Measurements from ENCODE around the gene ZP3. TPM values are rescaled to one million over a fixed set of nuclear protein-coding genes. Genes with fewer than 3 reads are reported as not detected.
A peak's percentile ranks its signal among the peaks of the same experiment; 100 is the strongest.
"Not testable (repeated sequence)": the region's sequence is repeated elsewhere in the genome, so short reads cannot be mapped to it uniquely, and the experiment has no call there.

Gene ZP3
- total and polyA plus RNA-seq, 2 experiments from 2014 or later, result not detected

DNA sequence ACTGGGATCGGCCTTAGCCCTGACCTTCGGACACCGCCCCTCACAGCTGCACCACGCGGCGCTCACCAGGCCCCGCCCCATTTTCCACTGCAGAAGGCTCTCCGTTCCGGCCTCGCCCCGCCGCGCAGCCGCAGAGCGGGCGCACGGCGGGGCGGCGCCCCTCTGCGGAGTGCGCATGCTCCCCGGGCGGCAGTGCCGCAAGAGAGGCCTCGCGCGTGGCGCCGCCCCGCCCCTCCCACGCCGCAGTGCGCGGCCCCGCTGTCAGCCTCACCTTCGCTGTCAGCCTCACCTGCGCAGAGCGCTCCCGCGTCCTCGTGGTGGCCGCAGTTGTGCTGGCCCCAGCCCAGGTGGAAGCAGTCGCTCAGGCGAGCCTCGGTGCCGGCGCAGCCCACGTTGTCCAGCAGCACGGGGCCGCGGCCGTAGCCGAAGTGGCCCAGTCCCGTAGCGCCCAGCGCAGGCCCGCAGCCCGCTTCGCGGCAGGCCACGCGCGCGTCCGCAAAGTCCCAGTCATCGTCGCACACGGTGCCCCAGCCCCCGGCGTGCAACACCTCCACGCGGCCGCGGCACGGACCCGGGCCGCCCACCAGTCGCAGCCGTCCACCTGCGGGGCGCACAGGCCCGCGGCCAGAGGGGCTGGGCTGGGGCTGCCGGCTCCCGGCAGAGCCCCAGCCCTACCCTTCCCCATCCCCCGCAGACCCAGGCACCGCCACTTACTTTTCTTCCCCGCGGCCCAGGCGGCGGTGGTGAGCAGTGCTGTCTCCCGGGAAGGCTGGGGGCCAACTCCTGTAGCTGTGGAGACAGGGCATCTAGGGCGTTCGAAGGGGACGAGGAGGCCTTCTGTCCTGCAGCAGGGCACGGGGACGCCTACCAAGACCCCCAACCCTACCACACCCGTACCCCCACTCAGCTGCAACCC, 31.4 kb upstream of the ZP3 start:
- peak overlapping the region; percentile 93 for H3K4me2 ChIP-seq
- 6% methylated on average over 64 of the region's 99 CpGs for WGBS (ENCODE audit: low lambda C conversion rate, missing lambda C conversion rate)
- H3K27ac ChIP-seq, result peak overlapping the region; percentile 90
- no peaks in the 10 kb centered on the region for H3K79me2 ChIP-seq
- TF ChIP-seq, protein P1, sequence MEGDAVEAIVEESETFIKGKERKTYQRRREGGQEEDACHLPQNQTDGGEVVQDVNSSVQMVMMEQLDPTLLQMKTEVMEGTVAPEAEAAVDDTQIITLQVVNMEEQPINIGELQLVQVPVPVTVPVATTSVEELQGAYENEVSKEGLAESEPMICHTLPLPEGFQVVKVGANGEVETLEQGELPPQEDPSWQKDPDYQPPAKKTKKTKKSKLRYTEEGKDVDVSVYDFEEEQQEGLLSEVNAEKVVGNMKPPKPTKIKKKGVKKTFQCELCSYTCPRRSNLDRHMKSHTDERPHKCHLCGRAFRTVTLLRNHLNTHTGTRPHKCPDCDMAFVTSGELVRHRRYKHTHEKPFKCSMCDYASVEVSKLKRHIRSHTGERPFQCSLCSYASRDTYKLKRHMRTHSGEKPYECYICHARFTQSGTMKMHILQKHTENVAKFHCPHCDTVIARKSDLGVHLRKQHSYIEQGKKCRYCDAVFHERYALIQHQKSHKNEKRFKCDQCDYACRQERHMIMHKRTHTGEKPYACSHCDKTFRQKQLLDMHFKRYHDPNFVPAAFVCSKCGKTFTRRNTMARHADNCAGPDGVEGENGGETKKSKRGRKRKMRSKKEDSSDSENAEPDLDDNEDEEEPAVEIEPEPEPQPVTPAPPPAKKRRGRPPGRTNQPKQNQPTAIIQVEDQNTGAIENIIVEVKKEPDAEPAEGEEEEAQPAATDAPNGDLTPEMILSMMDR (IDR thresholded peaks at IDR 0.05; ENCODE audit: poor library complexity), result no peak
- TF ChIP-seq EZH2phosphoT487 (IDR thresholded peaks at IDR 0.05; ENCODE audit: low read depth, severe bottlenecking, unreplicated experiment) (no peak), EZH2 (IDR thresholded peaks at IDR 0.05; ENCODE audit: borderline replicate concordance) (no peak)
- H3K36me3 ChIP-seq (replicated peaks; ENCODE audit: insufficient read depth, low read depth), result no peaks in the 10 kb centered on the region
- H3K9me2 ChIP-seq (replicated peaks; ENCODE audit: insufficient read depth), result no peaks in the 10 kb centered on the region
- H4K20me1 ChIP-seq (ENCODE audit: insufficient read depth, poor library complexity, severe bottlenecking), result no peaks in the 10 kb centered on the region
- peak; percentile 97 for DNase-seq (ENCODE audit: low spot score)
- H2AFZ ChIP-seq, result peak overlapping the region; percentile 93
- H3K4me3 ChIP-seq, result peak overlapping the region; percentile 55
- H3K4me1 ChIP-seq (ENCODE audit: insufficient read depth), result peaks cover 12% of the 10 kb centered on the region
- no peaks in the 10 kb centered on the region for H3K9me3 ChIP-seq (ENCODE audit: low read depth)
- no peaks in the 10 kb centered on the region for H3K27me3 ChIP-seq

DNA sequence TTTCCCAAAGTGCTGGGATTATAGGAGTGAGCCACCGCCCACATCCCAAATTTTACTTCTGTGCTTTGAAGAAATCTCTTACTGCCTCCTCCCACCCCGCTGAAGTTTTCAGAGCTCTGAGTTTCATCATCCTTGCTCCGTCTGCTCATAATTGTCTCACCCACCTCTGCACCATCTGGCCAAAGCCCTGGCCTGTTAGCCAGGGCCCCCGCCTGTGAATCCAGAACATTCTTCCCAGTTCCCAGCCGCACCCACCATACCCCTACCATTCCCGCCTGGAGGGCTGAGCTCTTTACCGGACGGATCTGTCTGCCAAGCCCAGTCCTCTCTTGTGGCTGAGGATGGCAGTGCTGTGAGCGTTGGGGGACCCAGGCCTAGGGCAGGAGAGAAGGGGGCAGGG, 29.8 kb upstream of the ZP3 start:
- WGBS (ENCODE audit: low lambda C conversion rate, missing lambda C conversion rate), result 90% methylated on average over 9 of the region's 9 CpGs
- Histone ChIP-seq H3K9me2 (replicated peaks; ENCODE audit: insufficient read depth) (no peaks in the 10 kb centered on the region), H3K36me3 (replicated peaks; ENCODE audit: insufficient read depth, low read depth) (no peaks in the 10 kb centered on the region), H3K79me2 (no peaks in the 10 kb centered on the region), H3K27me3 (no peaks in the 10 kb centered on the region), H3K27ac (no peak overlapping the region), H3K4me3 (no peak overlapping the region), H3K9me3 (ENCODE audit: low read depth) (no peaks in the 10 kb centered on the region), H3K4me1 (ENCODE audit: insufficient read depth) (peaks cover 12% of the 10 kb centered on the region), H3K4me2 (no peak overlapping the region), H4K20me1 (ENCODE audit: insufficient read depth, poor library complexity, severe bottlenecking) (no peaks in the 10 kb centered on the region), H2AFZ (no peak overlapping the region)
- DNase-seq (ENCODE audit: low spot score), result no peak
- TF ChIP-seq EZH2 (IDR thresholded peaks at IDR 0.05; ENCODE audit: borderline replicate concordance) (no peak), EZH2phosphoT487 (IDR thresholded peaks at IDR 0.05; ENCODE audit: low read depth, severe bottlenecking, unreplicated experiment) (no peak)
- TF ChIP-seq, protein P1 (IDR thresholded peaks at IDR 0.05; ENCODE audit: poor library complexity), result no peak

DNA sequence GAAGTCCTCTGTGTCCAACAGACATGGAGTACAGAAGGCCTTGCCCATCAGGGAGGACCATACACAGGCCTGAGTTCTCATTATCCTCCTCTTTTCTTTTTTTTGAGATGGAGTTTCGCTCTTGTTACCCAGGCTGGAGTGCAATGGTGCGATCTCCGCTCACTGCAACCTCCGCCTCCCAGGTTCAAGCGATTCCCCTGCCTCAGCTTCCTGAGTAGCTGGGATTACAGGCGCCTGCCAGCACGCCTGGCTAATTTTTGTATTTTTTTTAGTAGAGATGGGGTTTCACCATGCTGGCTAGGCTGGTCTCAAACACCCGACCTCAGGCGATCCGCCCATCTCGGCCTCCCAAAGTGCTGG, 29.2 kb upstream of the ZP3 start:
- 77% methylated on average over 11 of the region's 11 CpGs for WGBS (ENCODE audit: low lambda C conversion rate, missing lambda C conversion rate)
- H3K9me3 ChIP-seq (ENCODE audit: low read depth), result not testable (repeated sequence)
- H3K4me1 ChIP-seq (ENCODE audit: insufficient read depth), result peaks cover 12% of the 10 kb centered on the region

DNA sequence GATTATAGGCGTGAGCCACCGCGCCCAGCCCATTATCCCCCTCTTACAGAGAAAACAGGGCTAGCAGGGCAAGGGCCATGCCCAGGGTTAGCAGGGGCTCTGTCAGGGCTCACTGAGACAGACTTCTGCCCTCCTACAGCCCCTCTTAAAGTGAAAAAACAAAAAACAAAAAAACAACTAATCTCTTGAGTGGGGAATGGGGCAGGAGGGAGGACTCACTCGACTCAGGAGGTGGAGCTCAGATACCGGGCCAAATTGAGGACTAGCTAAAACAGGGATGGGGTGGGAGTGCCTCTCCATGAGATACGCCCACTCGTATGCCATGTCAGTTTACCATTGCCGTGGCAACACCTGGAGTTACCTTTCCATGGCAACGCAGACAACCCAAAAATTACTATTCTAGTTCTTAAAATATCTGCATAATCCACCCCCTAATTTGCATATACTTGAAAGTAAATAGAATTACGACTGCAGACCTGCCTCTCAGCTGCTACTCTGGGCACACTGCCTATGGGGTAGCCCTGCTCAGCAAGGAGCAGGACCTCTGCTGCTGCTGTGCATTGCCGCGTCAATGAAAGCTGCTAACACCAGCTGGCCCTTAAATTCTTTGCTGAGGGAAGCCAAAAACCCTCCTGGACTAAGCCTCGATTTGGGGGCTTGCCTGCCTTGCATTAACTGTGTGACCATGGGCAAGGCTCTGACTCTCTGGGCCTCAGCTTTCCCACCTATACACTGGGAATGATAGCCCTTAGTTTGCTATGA, 28.6 kb upstream of the ZP3 start:
- Histone ChIP-seq H3K9me2 (replicated peaks; ENCODE audit: insufficient read depth) (no peaks in the 10 kb centered on the region), H3K27me3 (no peaks in the 10 kb centered on the region), H3K36me3 (replicated peaks; ENCODE audit: insufficient read depth, low read depth) (no peaks in the 10 kb centered on the region), H3K4me3 (no peak overlapping the region), H3K4me1 (ENCODE audit: insufficient read depth) (peaks cover 12% of the 10 kb centered on the region), H2AFZ (no peak overlapping the region), H3K9me3 (ENCODE audit: low read depth) (no peaks in the 10 kb centered on the region), H3K79me2 (no peaks in the 10 kb centered on the region), H4K20me1 (ENCODE audit: insufficient read depth, poor library complexity, severe bottlenecking) (no peaks in the 10 kb centered on the region), H3K27ac (no peak overlapping the region), H3K4me2 (no peak overlapping the region)
- whole genome bisulfite sequencing (ENCODE audit: low lambda C conversion rate, missing lambda C conversion rate), result 67% methylated on average over 13 of the region's 13 CpGs
- TF ChIP-seq EZH2 (IDR thresholded peaks at IDR 0.05; ENCODE audit: borderline replicate concordance) (no peak), EZH2phosphoT487 (IDR thresholded peaks at IDR 0.05; ENCODE audit: low read depth, severe bottlenecking, unreplicated experiment) (no peak)
- TF ChIP-seq, protein P1 (IDR thresholded peaks at IDR 0.05; ENCODE audit: poor library complexity), result no peak
- no peak for DNase-seq (ENCODE audit: low spot score)

More for the DNA sequence above, 29.2 kb upstream of the ZP3 start:
- H4K20me1 ChIP-seq (ENCODE audit: insufficient read depth, poor library complexity, severe bottlenecking); H3K4me2 ChIP-seq; H2AFZ ChIP-seq; H3K27me3 ChIP-seq; H3K27ac ChIP-seq; H3K4me3 ChIP-seq; H3K79me2 ChIP-seq; H3K9me2 ChIP-seq (replicated peaks; ENCODE audit: insufficient read depth); DNase-seq (ENCODE audit: low spot score); H3K36me3 ChIP-seq (replicated peaks; ENCODE audit: insufficient read depth, low read depth): not testable (repeated sequence)

Data from hepatocyte (in vitro differentiated cells).